ENCODE measurements around the gene ASTN2. TPM values are rescaled to one million over a fixed set of nuclear protein-coding genes. Genes with fewer than 3 reads are reported as not detected.

ASTN2 gene
- total and polyA plus RNA-seq, 2 experiments from 2014 or later, result 7.0 to 24.6 TPM

DNA sequence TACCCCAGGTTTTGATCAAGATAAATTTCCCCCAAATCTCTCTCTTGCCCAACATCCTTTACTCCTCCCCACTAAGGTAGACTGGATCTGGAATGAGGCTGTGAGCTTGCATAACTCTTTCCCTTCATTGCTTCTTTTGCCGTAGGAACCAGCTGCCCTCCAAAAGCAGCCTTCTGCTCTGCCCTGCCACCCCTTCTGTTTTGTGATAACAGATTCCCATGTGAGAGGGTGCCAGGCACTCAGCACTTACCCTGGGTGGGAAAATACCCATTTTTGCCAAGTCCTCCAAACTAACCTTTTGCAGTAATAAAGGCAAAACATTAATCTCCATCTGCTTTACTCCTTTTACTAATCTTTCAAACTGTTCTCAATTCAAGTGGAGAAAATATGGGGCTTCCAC lies 182.6 kb downstream of the ASTN2 start:
- Mint-ChIP-seq H3K27me3 (ENCODE audit: insufficient read depth, low read depth, poor library complexity) (peaks cover 2% of the 10 kb centered on the region), H3K4me3 (no peak overlapping the region), H3K36me3 (ENCODE audit: low read depth) (no peaks in the 10 kb centered on the region), H3K4me1 (no peaks in the 10 kb centered on the region), H3K27ac (no peak overlapping the region), H3K9me3 (no peaks in the 10 kb centered on the region)
- Histone ChIP-seq H3K9me2 (ENCODE audit: insufficient read depth) (no peaks in the 10 kb centered on the region), H3K36me3 (ENCODE audit: insufficient read depth) (no peaks in the 10 kb centered on the region), H3K79me2 (replicated peaks; ENCODE audit: insufficient read depth) (no peaks in the 10 kb centered on the region), H3K4me3 (no peak overlapping the region), H3K4me2 (no peak overlapping the region), H3K4me1 (ENCODE audit: insufficient read depth) (no peaks in the 10 kb centered on the region), H4K20me1 (replicated peaks; ENCODE audit: insufficient read depth) (no peaks in the 10 kb centered on the region), H3F3A (replicated peaks; ENCODE audit: low read depth) (no peaks in the 10 kb centered on the region), H2AFZ (no peak overlapping the region), H3K27ac (ENCODE audit: low read depth) (no peak overlapping the region), H3K27me3 (ENCODE audit: insufficient read depth) (no peaks in the 10 kb centered on the region)
- no peak for DNase-seq (ENCODE audit: low spot score)
- no peak for TF ChIP-seq EZH2 (IDR thresholded peaks at IDR 0.05; ENCODE audit: low read depth, unreplicated experiment)
- TF ChIP-seq REST (IDR thresholded peaks at IDR 0.05; ENCODE audit: unreplicated experiment), result no peak
- no peak for TF ChIP-seq ETS1 (IDR thresholded peaks at IDR 0.05)
- no peak for ATAC-seq

- H3K4me3 ChIP-seq, result no peak overlapping the region
- no peaks in the 10 kb centered on the region for H3K27me3 ChIP-seq (ENCODE audit: insufficient read depth)
- H3K9me2 ChIP-seq (ENCODE audit: insufficient read depth), result no peaks in the 10 kb centered on the region
- H3K27ac ChIP-seq (ENCODE audit: low read depth), result no peak overlapping the region
- Mint-ChIP-seq H3K36me3 (ENCODE audit: low read depth) (no peaks in the 10 kb centered on the region), H3K4me3 (no peak overlapping the region), H3K27me3 (ENCODE audit: insufficient read depth, low read depth, poor library complexity) (no peaks in the 10 kb centered on the region), H3K4me1 (no peaks in the 10 kb centered on the region), H3K9me3 (no peaks in the 10 kb centered on the region), H3K27ac (no peak overlapping the region)
- no peaks in the 10 kb centered on the region for H3K36me3 ChIP-seq (ENCODE audit: insufficient read depth)
- H2AFZ ChIP-seq, result no peak overlapping the region
- H3K79me2 ChIP-seq (replicated peaks; ENCODE audit: insufficient read depth), result no peaks in the 10 kb centered on the region
- DNase-seq (ENCODE audit: low spot score) (no peak), ATAC-seq (no peak)
- H4K20me1 ChIP-seq (replicated peaks; ENCODE audit: insufficient read depth), result no peaks in the 10 kb centered on the region
- H3F3A ChIP-seq (replicated peaks; ENCODE audit: low read depth), result no peaks in the 10 kb centered on the region
- no peak overlapping the region for H3K4me2 ChIP-seq
- H3K4me1 ChIP-seq (ENCODE audit: insufficient read depth), result no peaks in the 10 kb centered on the region
- no peak for TF ChIP-seq CREB1 (CRISPR knock-in tag; IDR thresholded peaks at IDR 0.05; ENCODE audit: low read depth)
- no peak for TF ChIP-seq ZNF331 (CRISPR knock-in tag; IDR thresholded peaks at IDR 0.05; ENCODE audit: low read depth)
- TF ChIP-seq, protein P1, sequence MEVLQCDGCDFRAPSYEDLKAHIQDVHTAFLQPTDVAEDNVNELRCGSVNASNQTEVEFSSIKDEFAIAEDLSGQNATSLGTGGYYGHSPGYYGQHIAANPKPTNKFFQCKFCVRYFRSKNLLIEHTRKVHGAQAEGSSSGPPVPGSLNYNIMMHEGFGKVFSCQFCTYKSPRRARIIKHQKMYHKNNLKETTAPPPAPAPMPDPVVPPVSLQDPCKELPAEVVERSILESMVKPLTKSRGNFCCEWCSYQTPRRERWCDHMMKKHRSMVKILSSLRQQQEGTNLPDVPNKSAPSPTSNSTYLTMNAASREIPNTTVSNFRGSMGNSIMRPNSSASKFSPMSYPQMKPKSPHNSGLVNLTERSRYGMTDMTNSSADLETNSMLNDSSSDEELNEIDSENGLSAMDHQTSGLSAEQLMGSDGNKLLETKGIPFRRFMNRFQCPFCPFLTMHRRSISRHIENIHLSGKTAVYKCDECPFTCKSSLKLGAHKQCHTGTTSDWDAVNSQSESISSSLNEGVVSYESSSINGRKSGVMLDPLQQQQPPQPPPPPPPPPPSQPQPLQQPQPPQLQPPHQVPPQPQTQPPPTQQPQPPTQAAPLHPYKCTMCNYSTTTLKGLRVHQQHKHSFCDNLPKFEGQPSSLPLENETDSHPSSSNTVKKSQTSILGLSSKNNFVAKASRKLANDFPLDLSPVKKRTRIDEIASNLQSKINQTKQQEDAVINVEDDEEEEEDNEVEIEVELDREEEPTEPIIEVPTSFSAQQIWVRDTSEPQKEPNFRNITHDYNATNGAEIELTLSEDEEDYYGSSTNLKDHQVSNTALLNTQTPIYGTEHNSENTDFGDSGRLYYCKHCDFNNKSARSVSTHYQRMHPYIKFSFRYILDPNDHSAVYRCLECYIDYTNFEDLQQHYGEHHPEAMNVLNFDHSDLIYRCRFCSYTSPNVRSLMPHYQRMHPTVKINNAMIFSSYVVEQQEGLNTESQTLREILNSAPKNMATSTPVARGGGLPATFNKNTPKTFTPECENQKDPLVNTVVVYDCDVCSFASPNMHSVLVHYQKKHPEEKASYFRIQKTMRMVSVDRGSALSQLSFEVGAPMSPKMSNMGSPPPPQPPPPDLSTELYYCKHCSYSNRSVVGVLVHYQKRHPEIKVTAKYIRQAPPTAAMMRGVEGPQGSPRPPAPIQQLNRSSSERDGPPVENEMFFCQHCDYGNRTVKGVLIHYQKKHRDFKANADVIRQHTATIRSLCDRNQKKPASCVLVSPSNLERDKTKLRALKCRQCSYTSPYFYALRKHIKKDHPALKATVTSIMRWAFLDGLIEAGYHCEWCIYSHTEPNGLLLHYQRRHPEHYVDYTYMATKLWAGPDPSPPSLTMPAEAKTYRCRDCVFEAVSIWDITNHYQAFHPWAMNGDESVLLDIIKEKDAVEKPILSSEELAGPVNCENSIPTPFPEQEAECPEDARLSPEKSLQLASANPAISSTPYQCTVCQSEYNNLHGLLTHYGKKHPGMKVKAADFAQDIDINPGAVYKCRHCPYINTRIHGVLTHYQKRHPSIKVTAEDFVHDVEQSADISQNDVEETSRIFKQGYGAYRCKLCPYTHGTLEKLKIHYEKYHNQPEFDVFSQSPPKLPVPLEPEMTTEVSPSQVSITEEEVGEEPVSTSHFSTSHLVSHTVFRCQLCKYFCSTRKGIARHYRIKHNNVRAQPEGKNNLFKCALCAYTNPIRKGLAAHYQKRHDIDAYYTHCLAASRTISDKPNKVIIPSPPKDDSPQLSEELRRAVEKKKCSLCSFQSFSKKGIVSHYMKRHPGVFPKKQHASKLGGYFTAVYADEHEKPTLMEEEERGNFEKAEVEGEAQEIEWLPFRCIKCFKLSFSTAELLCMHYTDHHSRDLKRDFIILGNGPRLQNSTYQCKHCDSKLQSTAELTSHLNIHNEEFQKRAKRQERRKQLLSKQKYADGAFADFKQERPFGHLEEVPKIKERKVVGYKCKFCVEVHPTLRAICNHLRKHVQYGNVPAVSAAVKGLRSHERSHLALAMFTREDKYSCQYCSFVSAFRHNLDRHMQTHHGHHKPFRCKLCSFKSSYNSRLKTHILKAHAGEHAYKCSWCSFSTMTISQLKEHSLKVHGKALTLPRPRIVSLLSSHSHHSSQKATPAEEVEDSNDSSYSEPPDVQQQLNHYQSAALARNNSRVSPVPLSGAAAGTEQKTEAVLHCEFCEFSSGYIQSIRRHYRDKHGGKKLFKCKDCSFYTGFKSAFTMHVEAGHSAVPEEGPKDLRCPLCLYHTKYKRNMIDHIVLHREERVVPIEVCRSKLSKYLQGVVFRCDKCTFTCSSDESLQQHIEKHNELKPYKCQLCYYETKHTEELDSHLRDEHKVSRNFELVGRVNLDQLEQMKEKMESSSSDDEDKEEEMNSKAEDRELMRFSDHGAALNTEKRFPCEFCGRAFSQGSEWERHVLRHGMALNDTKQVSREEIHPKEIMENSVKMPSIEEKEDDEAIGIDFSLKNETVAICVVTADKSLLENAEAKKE (CRISPR knock-in tag; IDR thresholded peaks at IDR 0.05), result no peak
- no peak for TF ChIP-seq REST (IDR thresholded peaks at IDR 0.05; ENCODE audit: unreplicated experiment)
- no peak for TF ChIP-seq NANOG (IDR thresholded peaks at IDR 0.05; ENCODE audit: borderline replicate concordance)
Observed at GRCh38 chr9:117231012-117231411, 183.8 kb downstream of the ASTN2 start.

Data from GM23338 (cell line).